WTC11 (cell line): Measurements from ENCODE around the gene BORCS6. TPM values are rescaled to one million over a fixed set of nuclear protein-coding genes. Genes with fewer than 3 reads are reported as not detected.

Source experiments
- ATF1 ChIP-seq: sonication (generic); formaldehyde crosslinking; IDR thresholded peaks from 2 replicates; pipeline ENCODE4 v1.8.1; 2023; ENCODE audit warnings: mild to moderate bottlenecking, moderate library complexity, missing genetic modification reagents
- CTCF ChIP-seq: fragments of 200-600 bp; IDR thresholded peaks from 2 replicates; pipeline ENCODE4 v1.8.0; 2022; ENCODE audit warnings: antibody characterized with exemption
- EMX1 ChIP-seq: fragments of 250-450 bp; sonication (Bioruptor Pico); IDR thresholded peaks from 2 replicates; pipeline ENCODE4 v1.8.0; 2021; ENCODE audit warnings: mild to moderate bottlenecking
- ERG ChIP-seq: fragments of 250-450 bp; sonication (Bioruptor Pico); IDR thresholded peaks from 2 replicates; pipeline ENCODE4 v1.8.0; 2021; ENCODE audit warnings: mild to moderate bottlenecking
- ESRRA ChIP-seq: sonication (generic); formaldehyde crosslinking; IDR thresholded peaks from 2 replicates; pipeline ENCODE4 v1.8.1; 2022; ENCODE audit warnings: mild to moderate bottlenecking, missing genetic modification reagents, borderline replicate concordance
- ETV6 ChIP-seq: sonication (generic); formaldehyde crosslinking; IDR thresholded peaks from 2 replicates; pipeline ENCODE4 v1.8.1; 2022; ENCODE audit warnings: mild to moderate bottlenecking, missing genetic modification reagents
- IRF2 ChIP-seq: sonication (generic); formaldehyde crosslinking; IDR thresholded peaks from 2 replicates; pipeline ENCODE4 v1.8.0; 2022; ENCODE audit warnings: low read depth, missing genetic modification reagents, borderline replicate concordance
- JAZF1 ChIP-seq: fragments of 250-450 bp; sonication (Bioruptor Pico); IDR thresholded peaks from 2 replicates; pipeline ENCODE4 v1.9.0; 2021; ENCODE audit warnings: moderate library complexity, mild to moderate bottlenecking, inconsistent platforms
- NFE2L1 ChIP-seq: sonication (generic); formaldehyde crosslinking; IDR thresholded peaks from 2 replicates; pipeline ENCODE4 v1.8.1; 2023; ENCODE audit warnings: missing genetic modification reagents
- NR2C2 ChIP-seq: sonication (generic); formaldehyde crosslinking; IDR thresholded peaks from 2 replicates; pipeline ENCODE4 v1.8.0; 2022; ENCODE audit warnings: mild to moderate bottlenecking, missing genetic modification reagents
- SMAD4 ChIP-seq: sonication (generic); formaldehyde crosslinking; IDR thresholded peaks from 2 replicates; pipeline ENCODE4 v1.8.0; 2022; ENCODE audit warnings: mild to moderate bottlenecking, missing genetic modification reagents
- TEAD4 ChIP-seq: sonication (generic); formaldehyde crosslinking; IDR thresholded peaks from 2 replicates; pipeline ENCODE4 v1.8.0; 2022; ENCODE audit warnings: mild to moderate bottlenecking, missing genetic modification reagents
- TP53 ChIP-seq: sonication (generic); formaldehyde crosslinking; IDR thresholded peaks from 2 replicates; pipeline ENCODE4 v1.8.1; 2023; ENCODE audit warnings: mild to moderate bottlenecking, missing genetic modification reagents
- ZBTB21 ChIP-seq: sonication (generic); formaldehyde crosslinking; IDR thresholded peaks from 2 replicates; pipeline ENCODE4 v1.8.1; 2023; ENCODE audit warnings: mild to moderate bottlenecking, missing genetic modification reagents, borderline replicate concordance
- ZNF138 ChIP-seq: sonication (generic); formaldehyde crosslinking; conservative IDR thresholded peaks from 2 replicates; pipeline ENCODE4 v1.8.1; 2022; ENCODE audit warnings: mild to moderate bottlenecking, moderate library complexity, missing genetic modification reagents
- ZNF219 ChIP-seq: sonication (generic); formaldehyde crosslinking; IDR thresholded peaks from 2 replicates; pipeline ENCODE4 v1.8.0; 2023; ENCODE audit warnings: missing genetic modification reagents, mild to moderate bottlenecking, borderline replicate concordance
- ZNF396 ChIP-seq: fragments of 250-450 bp; sonication (Bioruptor Pico); IDR thresholded peaks from 2 replicates; pipeline ENCODE4 v1.8.0; 2021; ENCODE audit warnings: mild to moderate bottlenecking, moderate library complexity, borderline replicate concordance
- ZNF671 ChIP-seq: fragments of 250-450 bp; sonication (Bioruptor Pico); IDR thresholded peaks from 2 replicates; pipeline ENCODE4 v1.8.0; 2021; ENCODE audit warnings: mild to moderate bottlenecking
- total RNA-seq: library from RNA; stranded (reverse); gene quantifications from 3 replicates; pipeline ENCODE4 v1.2.3, GENCODE V29; 2021
- TF ChIP-seq, protein P1 (sequence below): sonication (generic); formaldehyde crosslinking; IDR thresholded peaks from 2 replicates; pipeline ENCODE4 v1.8.0; 2022; ENCODE audit warnings: missing genetic modification reagents
- TF ChIP-seq, protein P2 (sequence below): sonication (generic); formaldehyde crosslinking; IDR thresholded peaks from 2 replicates; pipeline ENCODE4 v1.8.1; 2022; ENCODE audit warnings: mild to moderate bottlenecking, missing genetic modification reagents, moderate library complexity, borderline replicate concordance
- TF ChIP-seq, protein P3 (sequence below): fragments of 250-450 bp; sonication (Bioruptor Pico); conservative IDR thresholded peaks from 2 replicates; pipeline ENCODE4 v1.9.0; 2021; ENCODE audit warnings: mild to moderate bottlenecking
- TF ChIP-seq, protein P4 (sequence below): sonication (generic); formaldehyde crosslinking; IDR thresholded peaks from 2 replicates; pipeline ENCODE4 v1.8.0; 2023; ENCODE audit warnings: missing genetic modification reagents, mild to moderate bottlenecking, borderline replicate concordance
- TF ChIP-seq, protein P5 (sequence below): sonication (generic); formaldehyde crosslinking; IDR thresholded peaks from 2 replicates; pipeline ENCODE4 v1.8.1; 2023; ENCODE audit warnings: mild to moderate bottlenecking, missing genetic modification reagents, moderate library complexity

BORCS6 gene
- total RNA-seq, 1 experiment from 2014 or later, result 5.6 TPM

- peak; percentile 94; the same call in 1 of the 2 replicates for TF ChIP-seq NFE2L1
- TF ChIP-seq TP53 (CRISPR knock-in tag), result peak; percentile 94; the same call in 1 of the 2 replicates
- TF ChIP-seq, protein P1, sequence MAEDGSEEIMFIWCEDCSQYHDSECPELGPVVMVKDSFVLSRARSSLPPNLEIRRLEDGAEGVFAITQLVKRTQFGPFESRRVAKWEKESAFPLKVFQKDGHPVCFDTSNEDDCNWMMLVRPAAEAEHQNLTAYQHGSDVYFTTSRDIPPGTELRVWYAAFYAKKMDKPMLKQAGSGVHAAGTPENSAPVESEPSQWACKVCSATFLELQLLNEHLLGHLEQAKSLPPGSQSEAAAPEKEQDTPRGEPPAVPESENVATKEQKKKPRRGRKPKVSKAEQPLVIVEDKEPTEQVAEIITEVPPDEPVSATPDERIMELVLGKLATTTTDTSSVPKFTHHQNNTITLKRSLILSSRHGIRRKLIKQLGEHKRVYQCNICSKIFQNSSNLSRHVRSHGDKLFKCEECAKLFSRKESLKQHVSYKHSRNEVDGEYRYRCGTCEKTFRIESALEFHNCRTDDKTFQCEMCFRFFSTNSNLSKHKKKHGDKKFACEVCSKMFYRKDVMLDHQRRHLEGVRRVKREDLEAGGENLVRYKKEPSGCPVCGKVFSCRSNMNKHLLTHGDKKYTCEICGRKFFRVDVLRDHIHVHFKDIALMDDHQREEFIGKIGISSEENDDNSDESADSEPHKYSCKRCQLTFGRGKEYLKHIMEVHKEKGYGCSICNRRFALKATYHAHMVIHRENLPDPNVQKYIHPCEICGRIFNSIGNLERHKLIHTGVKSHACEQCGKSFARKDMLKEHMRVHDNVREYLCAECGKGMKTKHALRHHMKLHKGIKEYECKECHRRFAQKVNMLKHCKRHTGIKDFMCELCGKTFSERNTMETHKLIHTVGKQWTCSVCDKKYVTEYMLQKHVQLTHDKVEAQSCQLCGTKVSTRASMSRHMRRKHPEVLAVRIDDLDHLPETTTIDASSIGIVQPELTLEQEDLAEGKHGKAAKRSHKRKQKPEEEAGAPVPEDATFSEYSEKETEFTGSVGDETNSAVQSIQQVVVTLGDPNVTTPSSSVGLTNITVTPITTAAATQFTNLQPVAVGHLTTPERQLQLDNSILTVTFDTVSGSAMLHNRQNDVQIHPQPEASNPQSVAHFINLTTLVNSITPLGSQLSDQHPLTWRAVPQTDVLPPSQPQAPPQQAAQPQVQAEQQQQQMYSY (CRISPR knock-in tag), result peak; percentile 52
- TF ChIP-seq ERG (CRISPR knock-in tag), result peak; percentile 99
- TF ChIP-seq, protein P2, sequence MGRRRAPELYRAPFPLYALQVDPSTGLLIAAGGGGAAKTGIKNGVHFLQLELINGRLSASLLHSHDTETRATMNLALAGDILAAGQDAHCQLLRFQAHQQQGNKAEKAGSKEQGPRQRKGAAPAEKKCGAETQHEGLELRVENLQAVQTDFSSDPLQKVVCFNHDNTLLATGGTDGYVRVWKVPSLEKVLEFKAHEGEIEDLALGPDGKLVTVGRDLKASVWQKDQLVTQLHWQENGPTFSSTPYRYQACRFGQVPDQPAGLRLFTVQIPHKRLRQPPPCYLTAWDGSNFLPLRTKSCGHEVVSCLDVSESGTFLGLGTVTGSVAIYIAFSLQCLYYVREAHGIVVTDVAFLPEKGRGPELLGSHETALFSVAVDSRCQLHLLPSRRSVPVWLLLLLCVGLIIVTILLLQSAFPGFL (CRISPR knock-in tag), result peak; percentile 85
- TF ChIP-seq NR2C2, result peak; percentile 40; the same call in 1 of the 2 replicates
- TF ChIP-seq EMX1, result peak; percentile 99
- TF ChIP-seq IRF2 (CRISPR knock-in tag), result peak; percentile 57; the same call in 1 of the 2 replicates
- TF ChIP-seq, protein P3, sequence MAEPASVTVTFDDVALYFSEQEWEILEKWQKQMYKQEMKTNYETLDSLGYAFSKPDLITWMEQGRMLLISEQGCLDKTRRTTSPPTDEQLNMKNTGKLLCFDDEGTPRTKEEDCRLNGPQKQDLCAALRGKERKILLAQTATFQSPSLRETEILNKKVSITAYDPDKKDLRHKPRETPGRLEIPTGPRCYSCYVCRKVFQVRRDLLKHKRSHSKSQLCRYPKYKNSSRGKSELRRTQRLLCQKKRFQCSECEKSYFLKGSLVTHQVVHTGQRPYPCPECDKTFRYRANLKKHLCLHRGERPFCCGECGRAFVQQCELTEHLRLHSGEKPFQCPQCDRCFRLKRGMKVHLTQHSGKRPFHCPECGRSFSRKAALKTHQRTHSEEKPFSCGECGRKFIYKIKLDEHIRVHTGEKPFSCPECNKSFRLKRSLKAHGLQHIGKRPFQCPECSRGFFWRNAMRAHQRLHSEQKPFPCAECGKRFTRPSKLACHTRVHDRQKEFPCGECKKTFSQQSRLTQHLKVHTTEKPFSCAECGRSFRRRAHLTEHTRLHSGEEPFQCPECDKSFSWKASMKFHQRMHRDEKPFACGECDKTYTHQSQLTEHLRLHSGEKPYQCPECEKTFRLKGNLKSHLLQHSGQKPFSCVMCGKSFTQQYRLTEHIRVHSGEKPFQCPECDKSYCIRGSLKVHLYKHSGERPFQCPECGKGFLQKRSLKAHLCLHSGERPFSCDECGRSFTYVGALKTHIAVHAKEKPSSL (CRISPR knock-in tag), result peak; percentile 99
- peak; percentile 92; the same call in 1 of the 2 replicates for TF ChIP-seq ZNF138 (CRISPR knock-in tag)
- TF ChIP-seq ZNF671, result peak; percentile 99
- peak; percentile 97 for TF ChIP-seq ETV6 (CRISPR knock-in tag)
- peak; percentile 92 for TF ChIP-seq TEAD4 (CRISPR knock-in tag)
- TF ChIP-seq CTCF, result no peak
- peak; percentile 93 for TF ChIP-seq ATF1 (CRISPR knock-in tag)
- TF ChIP-seq ZNF396 (CRISPR knock-in tag), result no peak
- TF ChIP-seq ZNF219, result peak; percentile 95
- TF ChIP-seq ESRRA (CRISPR knock-in tag), result no peak
- TF ChIP-seq, protein P4, sequence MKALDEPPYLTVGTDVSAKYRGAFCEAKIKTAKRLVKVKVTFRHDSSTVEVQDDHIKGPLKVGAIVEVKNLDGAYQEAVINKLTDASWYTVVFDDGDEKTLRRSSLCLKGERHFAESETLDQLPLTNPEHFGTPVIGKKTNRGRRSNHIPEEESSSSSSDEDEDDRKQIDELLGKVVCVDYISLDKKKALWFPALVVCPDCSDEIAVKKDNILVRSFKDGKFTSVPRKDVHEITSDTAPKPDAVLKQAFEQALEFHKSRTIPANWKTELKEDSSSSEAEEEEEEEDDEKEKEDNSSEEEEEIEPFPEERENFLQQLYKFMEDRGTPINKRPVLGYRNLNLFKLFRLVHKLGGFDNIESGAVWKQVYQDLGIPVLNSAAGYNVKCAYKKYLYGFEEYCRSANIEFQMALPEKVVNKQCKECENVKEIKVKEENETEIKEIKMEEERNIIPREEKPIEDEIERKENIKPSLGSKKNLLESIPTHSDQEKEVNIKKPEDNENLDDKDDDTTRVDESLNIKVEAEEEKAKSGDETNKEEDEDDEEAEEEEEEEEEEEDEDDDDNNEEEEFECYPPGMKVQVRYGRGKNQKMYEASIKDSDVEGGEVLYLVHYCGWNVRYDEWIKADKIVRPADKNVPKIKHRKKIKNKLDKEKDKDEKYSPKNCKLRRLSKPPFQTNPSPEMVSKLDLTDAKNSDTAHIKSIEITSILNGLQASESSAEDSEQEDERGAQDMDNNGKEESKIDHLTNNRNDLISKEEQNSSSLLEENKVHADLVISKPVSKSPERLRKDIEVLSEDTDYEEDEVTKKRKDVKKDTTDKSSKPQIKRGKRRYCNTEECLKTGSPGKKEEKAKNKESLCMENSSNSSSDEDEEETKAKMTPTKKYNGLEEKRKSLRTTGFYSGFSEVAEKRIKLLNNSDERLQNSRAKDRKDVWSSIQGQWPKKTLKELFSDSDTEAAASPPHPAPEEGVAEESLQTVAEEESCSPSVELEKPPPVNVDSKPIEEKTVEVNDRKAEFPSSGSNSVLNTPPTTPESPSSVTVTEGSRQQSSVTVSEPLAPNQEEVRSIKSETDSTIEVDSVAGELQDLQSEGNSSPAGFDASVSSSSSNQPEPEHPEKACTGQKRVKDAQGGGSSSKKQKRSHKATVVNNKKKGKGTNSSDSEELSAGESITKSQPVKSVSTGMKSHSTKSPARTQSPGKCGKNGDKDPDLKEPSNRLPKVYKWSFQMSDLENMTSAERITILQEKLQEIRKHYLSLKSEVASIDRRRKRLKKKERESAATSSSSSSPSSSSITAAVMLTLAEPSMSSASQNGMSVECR, result peak; percentile 98
- peak; percentile 95 for TF ChIP-seq SMAD4 (CRISPR knock-in tag)
- TF ChIP-seq ZBTB21, result peak; percentile 94
- TF ChIP-seq, protein P5, sequence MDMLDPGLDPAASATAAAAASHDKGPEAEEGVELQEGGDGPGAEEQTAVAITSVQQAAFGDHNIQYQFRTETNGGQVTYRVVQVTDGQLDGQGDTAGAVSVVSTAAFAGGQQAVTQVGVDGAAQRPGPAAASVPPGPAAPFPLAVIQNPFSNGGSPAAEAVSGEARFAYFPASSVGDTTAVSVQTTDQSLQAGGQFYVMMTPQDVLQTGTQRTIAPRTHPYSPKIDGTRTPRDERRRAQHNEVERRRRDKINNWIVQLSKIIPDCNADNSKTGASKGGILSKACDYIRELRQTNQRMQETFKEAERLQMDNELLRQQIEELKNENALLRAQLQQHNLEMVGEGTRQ (CRISPR knock-in tag), result peak; percentile 59
- TF ChIP-seq JAZF1 (CRISPR knock-in tag), result peak; percentile 97; the same call in 1 of the 2 replicates
These were observed 16.7 kb downstream of the BORCS6 start (continued) for GRCh38 chr17:8173056-8173870.
